PFSK-1 (cell line): ENCODE measurements around the gene ARPC2.

ENCODE experiments used
- FOXP2 ChIP-seq: optimal IDR thresholded peaks from 2 replicates; pipeline ENCODE3; 2011; ENCODE audit warnings: borderline replicate concordance, control low read depth, inconsistent platforms; ENCODE audit not compliant: insufficient read depth; ENCODE audit errors: extremely low read length, extremely low read depth
- POLR2AphosphoS5 ChIP-seq: IDR thresholded peaks from 2 replicates; pipeline ENCODE4 v1.6.1; 2012; ENCODE audit warnings: low read depth, mild to moderate bottlenecking, control low read depth, low read length, moderate library complexity
- REST ChIP-seq, 2 experiments: IDR thresholded peaks; 2 replicates each; pipeline versions ENCODE4 v1.6.1 to v1.8.0; 2011 to 2012; ENCODE audit warnings: low read depth in 2 of 2, low read length in 2 of 2, control low read depth in 1 of 2, inconsistent platforms in 1 of 2, mild to moderate bottlenecking in 1 of 2, moderate library complexity in 1 of 2; ENCODE audit not compliant: insufficient read depth in 1 of 2
- SIN3A ChIP-seq: IDR thresholded peaks from 2 replicates; pipeline ENCODE4 v1.6.1; 2012; ENCODE audit warnings: mild to moderate bottlenecking, low read length, moderate library complexity, borderline replicate concordance; ENCODE audit not compliant: insufficient read depth
- TAF1 ChIP-seq: IDR thresholded peaks from 2 replicates; pipeline ENCODE4 v1.6.1; 2012; ENCODE audit warnings: low read length, control low read depth, borderline replicate concordance; ENCODE audit not compliant: insufficient read depth

The ARPC2 gene

GRCh38 chr2:218293715-218294429, 76.9 kb downstream of the ARPC2 start:
- TF ChIP-seq TAF1 (no peak), SIN3A (no peak), FOXP2 (no peak), REST (IDR thresholded peaks at IDR 0.05; ENCODE audit: insufficient read depth in 1 of 2, low read depth in 2 of 2, low read length in 2 of 2) (no peak), POLR2AphosphoS5 (no peak)

GRCh38 chr2:218294430-218295022, 77.5 kb downstream of the ARPC2 start:
- TF ChIP-seq SIN3A (no peak), FOXP2 (no peak), POLR2AphosphoS5 (no peak), REST (IDR thresholded peaks at IDR 0.05; ENCODE audit: insufficient read depth in 1 of 2, low read depth in 2 of 2, low read length in 2 of 2) (no peak), TAF1 (no peak)

- TF ChIP-seq FOXP2: no peak
- no peak for TF ChIP-seq SIN3A
- TF ChIP-seq TAF1: no peak
- TF ChIP-seq POLR2AphosphoS5: no peak
- no peak for TF ChIP-seq REST (IDR thresholded peaks at IDR 0.05; ENCODE audit: insufficient read depth in 1 of 2, low read depth in 2 of 2, low read length in 2 of 2)
These were observed 78.0 kb downstream of the ARPC2 start for GRCh38 chr2:218295029-218295428.

- TF ChIP-seq REST (IDR thresholded peaks at IDR 0.05; ENCODE audit: insufficient read depth in 1 of 2, low read depth in 2 of 2, low read length in 2 of 2) (no peak), SIN3A (no peak), POLR2AphosphoS5 (no peak), TAF1 (no peak), FOXP2 (no peak)
These were observed 79.2 kb downstream of the ARPC2 start for GRCh38 chr2:218296200-218296599.
